ENCODE results near the gene ADAMTS19.

The ADAMTS19 gene

DNA sequence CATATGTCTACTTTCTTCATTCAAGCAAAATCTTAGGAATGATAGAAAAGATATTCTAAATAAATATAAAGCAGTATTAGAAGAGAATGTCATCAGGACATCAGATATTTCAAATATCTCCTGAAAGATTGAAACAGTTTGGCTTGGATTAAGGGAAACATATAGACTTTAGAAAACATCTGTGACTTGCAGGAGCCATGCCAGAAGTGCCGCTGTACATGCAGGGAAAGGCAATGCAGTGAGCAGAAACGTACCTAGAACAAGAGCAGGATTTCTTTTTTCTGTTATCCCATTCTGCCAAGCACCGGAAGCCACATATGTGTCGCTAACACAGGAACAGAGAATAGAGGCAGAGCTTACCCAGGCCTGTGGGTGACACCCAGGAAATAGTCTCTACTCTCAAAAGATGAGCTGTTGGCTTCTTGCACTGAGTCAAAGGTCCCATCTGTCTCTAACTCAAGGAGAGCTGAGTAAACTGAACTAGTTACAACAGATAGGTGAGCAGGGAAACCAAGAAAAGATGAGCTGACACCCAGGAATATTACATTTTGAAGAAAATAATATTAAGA is 5.8 kb downstream of the ADAMTS19 start:
- Histone ChIP-seq H3K9ac (ENCODE audit: low read length in 5 of 5) (no peak overlapping the region), H3K27me3 (ENCODE audit: control insufficient read depth in 5 of 5, insufficient read depth in 4 of 5, low read length in 5 of 5) (peaks cover 8 to 16% (median 8%) of the 10 kb centered on the region in 5 donors), H3K27ac (ENCODE audit: low read depth, low read length) (no peak overlapping the region), H3K9me3 (ENCODE audit: control insufficient read depth in 5 of 5, low read length in 5 of 5) (no peaks in the 10 kb centered on the region), H3K4me1 (ENCODE audit: control insufficient read depth in 5 of 5, insufficient read depth in 5 of 5, low read length in 5 of 5) (peaks cover 0 to 10% (median 6%) of the 10 kb centered on the region in 5 donors), H3K36me3 (ENCODE audit: control insufficient read depth in 5 of 5, insufficient read depth in 5 of 5, low read length in 5 of 5) (no peaks in the 10 kb centered on the region), H3K4me3 (ENCODE audit: low read depth in 1 of 5, low read length in 5 of 5) (no peak overlapping the region)

DNA sequence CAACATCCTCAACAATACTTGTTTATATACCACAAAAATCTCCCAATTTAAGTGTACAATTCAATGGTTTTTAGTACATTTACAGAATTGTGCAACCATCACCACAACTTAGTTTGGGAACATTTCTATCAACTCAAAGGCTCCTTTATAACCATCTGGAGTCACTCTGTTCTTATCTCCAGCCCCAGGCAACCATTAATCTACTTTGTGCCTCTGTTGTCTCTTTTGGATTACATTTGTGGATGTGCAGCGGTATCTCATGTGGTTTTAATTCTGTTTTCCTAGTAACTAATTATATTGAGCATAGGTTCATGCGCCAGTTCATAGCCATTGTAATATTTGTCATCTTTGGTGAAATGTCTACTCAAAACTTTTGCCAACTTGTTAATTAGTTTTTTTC is 14.4 kb downstream of the ADAMTS19 start:
- H3K9ac ChIP-seq (ENCODE audit: low read length in 5 of 5): no peak overlapping the region
- no peaks in the 10 kb centered on the region for H3K36me3 ChIP-seq (ENCODE audit: control insufficient read depth in 5 of 5, insufficient read depth in 5 of 5, low read length in 5 of 5)
- H3K9me3 ChIP-seq (ENCODE audit: control insufficient read depth in 5 of 5, low read length in 5 of 5): no peaks in the 10 kb centered on the region
- no peaks in the 10 kb centered on the region for H3K27me3 ChIP-seq (ENCODE audit: control insufficient read depth in 5 of 5, insufficient read depth in 4 of 5, low read length in 5 of 5)
- no peak overlapping the region for H3K27ac ChIP-seq (ENCODE audit: low read depth, low read length)
- H3K4me3 ChIP-seq (ENCODE audit: low read depth in 1 of 5, low read length in 5 of 5): no peak overlapping the region
- H3K4me1 ChIP-seq (ENCODE audit: control insufficient read depth in 5 of 5, insufficient read depth in 5 of 5, low read length in 5 of 5): no peaks in the 10 kb centered on the region

DNA sequence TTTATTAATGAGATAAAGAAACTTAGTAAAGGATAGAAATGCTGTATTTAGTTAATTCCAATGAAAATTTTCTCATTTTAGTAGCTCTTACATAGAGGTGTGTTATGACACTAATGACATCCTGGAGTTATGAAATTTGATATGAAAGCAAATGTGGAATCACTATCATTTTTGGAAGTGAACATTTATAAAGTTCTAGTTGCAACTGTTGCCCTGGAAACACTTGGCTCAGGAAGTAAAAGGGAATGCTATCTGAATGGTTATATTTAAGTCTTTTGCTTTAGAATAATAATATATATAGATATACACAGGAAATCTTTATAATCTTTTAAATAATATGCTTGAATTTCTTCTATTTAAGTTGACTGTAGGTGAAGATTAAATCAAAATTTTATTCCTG is 16.7 kb downstream of the ADAMTS19 start:
- Histone ChIP-seq H3K27ac (ENCODE audit: low read depth, low read length) (no peak overlapping the region), H3K9me3 (ENCODE audit: control insufficient read depth in 5 of 5, low read length in 5 of 5) (no peaks in the 10 kb centered on the region), H3K36me3 (ENCODE audit: control insufficient read depth in 5 of 5, insufficient read depth in 5 of 5, low read length in 5 of 5) (no peaks in the 10 kb centered on the region), H3K4me1 (ENCODE audit: control insufficient read depth in 5 of 5, insufficient read depth in 5 of 5, low read length in 5 of 5) (no peaks in the 10 kb centered on the region), H3K9ac (ENCODE audit: low read length in 5 of 5) (no peak overlapping the region), H3K27me3 (ENCODE audit: control insufficient read depth in 5 of 5, insufficient read depth in 4 of 5, low read length in 5 of 5) (no peaks in the 10 kb centered on the region), H3K4me3 (ENCODE audit: low read depth in 1 of 5, low read length in 5 of 5) (no peak overlapping the region)

DNA sequence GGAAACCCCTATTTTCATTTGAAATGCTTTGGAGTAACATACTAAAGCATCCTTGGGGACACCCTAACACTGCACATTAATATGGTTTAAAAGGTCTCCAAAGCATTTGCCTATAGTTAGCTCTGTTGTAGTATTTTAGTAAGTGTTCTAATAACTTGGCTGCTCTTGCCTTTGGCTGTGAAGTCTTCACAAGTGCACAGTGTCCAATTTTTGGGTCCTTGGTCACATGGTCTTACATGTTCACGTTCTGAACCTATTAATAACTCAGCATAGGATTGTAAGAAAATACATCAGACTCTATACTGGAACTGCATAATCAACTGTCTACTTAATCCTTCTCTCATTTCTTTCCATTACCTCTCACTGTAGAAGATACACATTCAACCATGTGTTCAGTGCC is 17.4 kb downstream of the ADAMTS19 start:
- Histone ChIP-seq H3K27me3 (ENCODE audit: control insufficient read depth in 5 of 5, insufficient read depth in 4 of 5, low read length in 5 of 5) (no peaks in the 10 kb centered on the region), H3K27ac (ENCODE audit: low read depth, low read length) (no peak overlapping the region), H3K4me3 (ENCODE audit: low read depth in 1 of 5, low read length in 5 of 5) (no peak overlapping the region), H3K9me3 (ENCODE audit: control insufficient read depth in 5 of 5, low read length in 5 of 5) (no peaks in the 10 kb centered on the region), H3K36me3 (ENCODE audit: control insufficient read depth in 5 of 5, insufficient read depth in 5 of 5, low read length in 5 of 5) (no peaks in the 10 kb centered on the region), H3K4me1 (ENCODE audit: control insufficient read depth in 5 of 5, insufficient read depth in 5 of 5, low read length in 5 of 5) (no peaks in the 10 kb centered on the region), H3K9ac (ENCODE audit: low read length in 5 of 5) (no peak overlapping the region)

DNA sequence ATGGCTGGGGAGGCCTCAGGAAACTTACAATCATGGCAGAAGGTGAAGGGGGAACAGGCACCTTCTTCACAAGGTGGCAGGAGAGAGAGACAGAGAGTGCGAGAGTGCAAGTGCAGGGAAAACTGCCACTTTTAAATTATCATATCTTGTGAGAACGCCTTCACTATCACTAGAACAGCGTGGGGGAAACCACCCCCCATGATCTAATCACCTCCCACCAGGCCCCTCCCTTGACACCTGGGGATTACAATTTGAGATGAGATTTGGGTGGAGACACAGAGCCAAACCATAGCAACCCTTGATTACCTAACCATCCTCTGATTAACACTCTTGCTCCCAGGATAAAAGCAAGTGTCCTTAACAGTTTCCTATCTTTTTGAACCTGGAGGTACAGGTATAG is 21.1 kb downstream of the ADAMTS19 start:
- H3K9me3 ChIP-seq (ENCODE audit: control insufficient read depth in 5 of 5, low read length in 5 of 5): no peaks in the 10 kb centered on the region
- no peaks in the 10 kb centered on the region for H3K27me3 ChIP-seq (ENCODE audit: control insufficient read depth in 5 of 5, insufficient read depth in 4 of 5, low read length in 5 of 5)
- H3K9ac ChIP-seq (ENCODE audit: low read length in 5 of 5): no peak overlapping the region
- H3K4me3 ChIP-seq (ENCODE audit: low read depth in 1 of 5, low read length in 5 of 5): no peak overlapping the region
- no peaks in the 10 kb centered on the region for H3K36me3 ChIP-seq (ENCODE audit: control insufficient read depth in 5 of 5, insufficient read depth in 5 of 5, low read length in 5 of 5)
- no peaks in the 10 kb centered on the region for H3K4me1 ChIP-seq (ENCODE audit: control insufficient read depth in 5 of 5, insufficient read depth in 5 of 5, low read length in 5 of 5)
- H3K27ac ChIP-seq (ENCODE audit: low read depth, low read length): no peak overlapping the region

DNA sequence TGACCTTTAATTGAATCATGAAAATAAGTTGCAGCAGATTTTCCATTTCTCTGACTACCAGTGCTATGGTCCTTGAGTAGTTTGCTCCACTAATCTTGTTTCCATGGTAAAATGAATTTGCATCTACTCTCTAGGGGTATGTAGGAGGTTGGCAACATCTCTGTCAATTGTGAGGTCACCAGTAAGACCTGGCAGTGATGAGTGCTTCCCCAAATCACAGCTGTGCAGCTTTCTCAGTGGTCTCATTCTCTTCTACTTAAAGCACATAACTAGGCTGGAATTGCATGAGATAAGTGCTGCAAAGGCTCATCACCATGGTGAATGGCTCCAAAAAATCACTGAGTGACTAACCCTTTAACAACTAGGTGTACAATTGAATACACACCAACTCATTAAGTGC is 36.3 kb downstream of the ADAMTS19 start:
- Histone ChIP-seq H3K9ac (ENCODE audit: low read length in 5 of 5) (no peak overlapping the region), H3K27ac (ENCODE audit: low read depth, low read length) (no peak overlapping the region), H3K27me3 (ENCODE audit: control insufficient read depth in 5 of 5, insufficient read depth in 4 of 5, low read length in 5 of 5) (no peaks in the 10 kb centered on the region), H3K9me3 (ENCODE audit: control insufficient read depth in 5 of 5, low read length in 5 of 5) (no peaks in the 10 kb centered on the region), H3K4me1 (ENCODE audit: control insufficient read depth in 5 of 5, insufficient read depth in 5 of 5, low read length in 5 of 5) (no peaks in the 10 kb centered on the region), H3K36me3 (ENCODE audit: control insufficient read depth in 5 of 5, insufficient read depth in 5 of 5, low read length in 5 of 5) (no peaks in the 10 kb centered on the region), H3K4me3 (ENCODE audit: low read depth in 1 of 5, low read length in 5 of 5) (no peak overlapping the region)

DNA sequence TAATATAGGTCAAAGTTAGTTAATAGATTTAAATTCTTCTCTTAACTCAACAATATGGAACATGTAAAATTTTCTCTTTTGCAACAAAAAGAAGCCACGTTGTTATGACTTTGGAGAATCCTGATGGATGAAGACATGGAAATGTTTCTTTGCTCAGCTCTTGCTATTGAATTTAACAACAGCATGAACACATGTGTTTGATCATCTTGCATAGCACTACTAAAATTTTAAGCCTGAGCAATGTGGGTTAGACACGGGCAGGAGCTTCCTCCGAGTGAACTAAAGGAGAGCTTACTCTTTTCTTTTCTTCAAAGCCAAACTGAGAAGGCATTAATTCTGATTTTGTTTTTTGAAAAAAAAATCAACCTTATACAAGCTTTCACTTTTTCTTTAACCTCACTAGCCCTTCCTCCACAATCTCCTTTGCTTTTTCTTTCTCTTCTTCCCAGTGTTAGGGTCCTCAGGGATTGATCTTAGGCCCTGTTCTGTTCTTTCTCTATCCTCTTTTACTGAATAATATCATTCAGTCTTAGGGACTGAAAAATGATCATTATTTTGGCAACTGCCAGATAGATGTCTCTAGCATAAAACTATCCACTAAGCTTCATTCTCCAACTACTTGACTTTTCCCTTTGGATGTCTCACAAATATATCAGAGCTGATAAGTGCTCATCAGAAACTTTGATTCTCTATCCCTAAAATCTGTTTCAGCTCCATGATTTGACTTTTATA is 36.9 kb downstream of the ADAMTS19 start:
- no peak overlapping the region for H3K27ac ChIP-seq (ENCODE audit: low read depth, low read length)
- H3K36me3 ChIP-seq (ENCODE audit: control insufficient read depth in 5 of 5, insufficient read depth in 5 of 5, low read length in 5 of 5): no peaks in the 10 kb centered on the region
- H3K9me3 ChIP-seq (ENCODE audit: control insufficient read depth in 5 of 5, low read length in 5 of 5): no peaks in the 10 kb centered on the region
- no peak overlapping the region for H3K4me3 ChIP-seq (ENCODE audit: low read depth in 1 of 5, low read length in 5 of 5)
- H3K9ac ChIP-seq (ENCODE audit: low read length in 5 of 5): no peak overlapping the region
- H3K4me1 ChIP-seq (ENCODE audit: control insufficient read depth in 5 of 5, insufficient read depth in 5 of 5, low read length in 5 of 5): no peaks in the 10 kb centered on the region
- no peaks in the 10 kb centered on the region for H3K27me3 ChIP-seq (ENCODE audit: control insufficient read depth in 5 of 5, insufficient read depth in 4 of 5, low read length in 5 of 5)

DNA sequence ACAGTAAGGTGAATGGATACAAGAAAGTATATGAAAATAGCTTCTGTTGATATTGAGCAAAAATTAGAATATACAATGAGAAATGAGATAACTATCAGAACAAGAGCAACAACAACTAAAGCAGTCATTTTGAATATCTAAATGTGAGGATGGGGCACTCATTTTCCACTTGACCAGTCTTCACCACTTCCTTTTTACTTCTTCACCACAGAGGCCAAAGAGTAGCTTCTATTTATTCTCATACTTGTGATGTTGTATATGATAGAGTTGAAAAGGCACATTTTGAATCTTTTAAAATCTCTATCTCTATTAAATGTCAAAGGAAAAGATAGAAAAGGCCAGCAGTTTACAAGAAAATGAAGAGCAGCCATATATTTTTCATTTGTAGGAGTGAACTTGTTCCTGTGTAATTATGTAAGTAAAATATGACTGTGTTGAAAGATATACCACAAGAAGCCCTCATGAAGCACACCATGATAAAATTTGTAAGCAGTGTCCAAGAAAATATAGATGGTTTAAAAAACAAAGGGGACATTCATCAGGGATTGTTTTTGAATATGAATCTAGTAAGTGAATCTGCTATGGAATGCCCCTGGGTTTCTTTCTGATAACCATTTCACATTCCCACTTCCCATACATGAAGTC is 39.2 kb downstream of the ADAMTS19 start:
- no peak overlapping the region for H3K27ac ChIP-seq (ENCODE audit: low read depth, low read length)
- no peaks in the 10 kb centered on the region for H3K27me3 ChIP-seq (ENCODE audit: control insufficient read depth in 5 of 5, insufficient read depth in 4 of 5, low read length in 5 of 5)
- no peaks in the 10 kb centered on the region for H3K36me3 ChIP-seq (ENCODE audit: control insufficient read depth in 5 of 5, insufficient read depth in 5 of 5, low read length in 5 of 5)
- no peaks in the 10 kb centered on the region for H3K9me3 ChIP-seq (ENCODE audit: control insufficient read depth in 5 of 5, low read length in 5 of 5)
- H3K9ac ChIP-seq (ENCODE audit: low read length in 5 of 5): no peak overlapping the region
- no peaks in the 10 kb centered on the region for H3K4me1 ChIP-seq (ENCODE audit: control insufficient read depth in 5 of 5, insufficient read depth in 5 of 5, low read length in 5 of 5)
- no peak overlapping the region for H3K4me3 ChIP-seq (ENCODE audit: low read depth in 1 of 5, low read length in 5 of 5)

DNA sequence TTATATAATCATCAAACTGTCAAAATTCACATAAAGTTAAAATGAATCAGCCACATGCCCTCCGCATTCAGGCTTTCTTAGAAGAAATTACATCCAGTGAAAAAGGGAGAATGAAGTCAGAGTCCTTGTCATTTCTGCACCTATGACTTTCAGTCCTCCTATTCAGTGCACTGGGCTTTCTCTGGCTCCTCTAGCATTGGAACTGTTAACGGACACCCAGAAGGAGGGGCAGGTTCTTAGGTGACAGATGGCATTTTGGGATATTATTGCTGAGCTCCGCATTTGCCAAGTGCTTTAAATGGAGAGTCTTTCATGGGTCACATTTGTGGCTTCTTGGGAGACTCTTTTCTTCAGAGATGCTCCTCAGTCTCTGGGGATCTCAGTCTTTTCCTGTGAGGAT is 40.0 kb downstream of the ADAMTS19 start:
- no peaks in the 10 kb centered on the region for H3K36me3 ChIP-seq (ENCODE audit: control insufficient read depth in 5 of 5, insufficient read depth in 5 of 5, low read length in 5 of 5)
- no peak overlapping the region for H3K4me3 ChIP-seq (ENCODE audit: low read depth in 1 of 5, low read length in 5 of 5)

DNA sequence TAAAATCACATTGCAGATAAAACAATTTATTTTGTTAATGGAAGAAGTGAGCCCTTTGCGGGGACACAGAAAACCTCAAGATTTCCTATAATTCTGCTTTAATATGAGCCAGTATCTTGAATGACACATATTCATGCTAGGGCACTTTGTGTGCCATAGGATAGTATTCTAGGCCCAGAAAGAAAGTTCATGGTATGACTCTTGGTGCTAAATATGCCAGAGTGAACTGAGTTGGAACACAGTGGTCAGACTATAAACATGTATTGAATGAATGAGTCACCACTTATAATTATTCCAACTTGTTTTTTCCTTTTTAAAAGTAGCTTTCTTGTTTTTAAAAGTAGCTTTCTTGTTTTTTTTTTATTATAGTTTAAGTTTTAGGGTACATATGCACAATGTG is 46.0 kb downstream of the ADAMTS19 start:
- H3K9ac ChIP-seq (ENCODE audit: low read length in 5 of 5): no peak overlapping the region
- H3K36me3 ChIP-seq (ENCODE audit: control insufficient read depth in 5 of 5, insufficient read depth in 5 of 5, low read length in 5 of 5): no peaks in the 10 kb centered on the region
- H3K4me3 ChIP-seq (ENCODE audit: low read depth in 1 of 5, low read length in 5 of 5): no peak overlapping the region
- no peaks in the 10 kb centered on the region for H3K27me3 ChIP-seq (ENCODE audit: control insufficient read depth in 5 of 5, insufficient read depth in 4 of 5, low read length in 5 of 5)
- no peak overlapping the region for H3K27ac ChIP-seq (ENCODE audit: low read depth, low read length)
- H3K9me3 ChIP-seq (ENCODE audit: control insufficient read depth in 5 of 5, low read length in 5 of 5): no peaks in the 10 kb centered on the region
- H3K4me1 ChIP-seq (ENCODE audit: control insufficient read depth in 5 of 5, insufficient read depth in 5 of 5, low read length in 5 of 5): no peaks in the 10 kb centered on the region

More for the DNA sequence above, 40.0 kb downstream of the ADAMTS19 start:
- no peak overlapping the region for H3K9ac ChIP-seq (ENCODE audit: low read length in 5 of 5)
- H3K9me3 ChIP-seq (ENCODE audit: control insufficient read depth in 5 of 5, low read length in 5 of 5): no peaks in the 10 kb centered on the region
- H3K4me1 ChIP-seq (ENCODE audit: control insufficient read depth in 5 of 5, insufficient read depth in 5 of 5, low read length in 5 of 5): no peaks in the 10 kb centered on the region
- H3K27ac ChIP-seq (ENCODE audit: low read depth, low read length): no peak overlapping the region
- H3K27me3 ChIP-seq (ENCODE audit: control insufficient read depth in 5 of 5, insufficient read depth in 4 of 5, low read length in 5 of 5): no peaks in the 10 kb centered on the region
